Pancreas (tissue), 10 donors: ENCODE results near the gene ZNF384. TPM values are rescaled to one million over a fixed set of nuclear protein-coding genes. Genes with fewer than 3 reads are reported as not detected.

ENCODE experiments used
- ATAC-seq, 4 donors: fragments of 200-7000 bp; cut with Tn5 transposase; one replicate each; pipeline versions ENCODE4 v1.8.0 to v1.9.1; 2020; ENCODE audit warnings: mild to moderate bottlenecking in 4 of 4, moderate library complexity in 4 of 4
- DNase-seq, 6 donors: peaks; one replicate each; pipeline ENCODE4 v3.0.0-alpha.2; 2020
- FAIRE-seq: peaks from 2 replicates; lab custom pipeline; 2012; peaks lifted over from hg19 to GRCh38; lab: Jason Lieb, UNC
- H3K27ac ChIP-seq, 4 donors: fragments of 200-600 bp; sonication (generic); 1 replicate in 3 of 4; 2 replicates in 1 of 4; pipeline versions ENCODE4 v1.5.0 to v1.8.0; 2020
- H3K27me3 ChIP-seq, 4 donors: fragments of 200-600 bp; one replicate each; pipeline ENCODE4 v1.8.0; 2021
- H3K36me3 ChIP-seq, 3 donors: fragments of 200-600 bp; sonication (generic) in 1 of 3; one replicate each; pipeline versions ENCODE4 v1.5.0 to v1.8.0; 2020 to 2021
- H3K4me1 ChIP-seq, 3 donors: fragments of 200-600 bp; one replicate each; pipeline ENCODE4 v1.8.0; 2021
- H3K4me3 ChIP-seq, 4 donors: fragments of 200-600 bp; sonication (generic) in 2 of 4; one replicate each; pipeline versions ENCODE4 v1.5.0 to v1.8.0; 2020 to 2021
- H3K9me3 ChIP-seq, 4 donors: fragments of 200-600 bp; one replicate each; pipeline ENCODE4 v1.8.0; 2021
- CTCF ChIP-seq, 4 donors: fragments of 200-600 bp; sonication (generic) in 3 of 4; IDR thresholded peaks; one replicate each; pipeline versions ENCODE4 v1.5.0 to v1.8.0; 2021; ENCODE audit warnings: antibody characterized with exemption in 4 of 4
- WGBS, 2 donors: extraction: QIAGEN DNeasy Blood & Tissue Kit; methylation state at CpG; one replicate each; pipeline ENCODE4 v1.1.7; 2013; 5-methylcytosine and 5-hydroxymethylcytosine counted together
- intact Hi-C, 3 donors: fragments of 100-400 bp; cut with DNase I; formaldehyde crosslinking; loops; one replicate each; pipeline versions ENCODE4 v1.11.1 to v1.14.2; 2022
- polyA plus RNA-seq, 2 donors: library from polyadenylated mRNA; stranded (reverse); fragments of 200-250 nt; gene quantifications; one replicate each; pipeline ENCODE4 v1.2.3, GENCODE V29; 2013
- total RNA-seq, 6 donors: library from RNA; stranded (reverse); fragmentation: NEBNext Ultra II Directional in 4 of 6; extraction: Animal tissue kit (Norgen Biotek cat#: 25700) in 4 of 6; gene quantifications; one replicate each; pipeline versions ENCODE4 v1.2.1 to v1.2.4, GENCODE V29; 2021 to 2023
- donor health status: healthy with polysubstance abuse.
- donor health status: DM: no; HTN: no; CAD: no; lungs with moderate emphysema.
- donor health status: DM: no; HTN: no; CAD: no.
- donor health status: control.
- donor health status: control.
- donor health status: Bipolar disorder and iron deficiency.
- donor health status: DM: yes; HTN: yes; CAD: no.
- donor health status: DM: no; HTN: no; CAD: no.
- donor health status: DM: no; HTN: no; CAD: no.
- donor health status: DM: yes; HTN: yes; CAD: no.

ZNF384 gene
- total and polyA plus RNA-seq, 8 donors, result 20.4 to 36.7 (median 26.2) TPM

- Histone ChIP-seq H3K27ac (peak within 1 kb of the TSS in 1 of 4 donors; percentile 33), H3K36me3 (no peaks in the 10 kb centered on the region), H3K4me1 (no peaks in the 10 kb centered on the region), H3K4me3 (no peak within 1 kb of the TSS), H3K9me3 (no peaks in the 10 kb centered on the region), H3K27me3 (no peaks in the 10 kb centered on the region)
- FAIRE-seq (no peak), DNase-seq (no peak), ATAC-seq (peak in 3 of 4 donors; percentile 59 to 69 (median 67))
- WGBS, 2 donors, result 50 to 56% methylated on average over 18 of the region's 18 CpGs
- no peak for TF ChIP-seq CTCF (IDR thresholded peaks at IDR 0.05)
- intact Hi-C loops, result no loop called here
Measured at GRCh38 chr12:6635856-6636531, 53.2 kb downstream of the ZNF384 start, which contains the start of gene LPAR5. LPAR5 (minus strand) TSS chr12:6635959; CDS start chr12:6621248, 14,711 bp downstream.

GRCh38 chr12:6635375-6635855, 53.8 kb downstream of the ZNF384 start:
- no peaks in the 10 kb centered on the region for H3K9me3 ChIP-seq
- peak in 2 of 4 donors; percentile 5 to 21 for ATAC-seq
- TF ChIP-seq CTCF (IDR thresholded peaks at IDR 0.05), result no peak
- no peaks in the 10 kb centered on the region for H3K4me1 ChIP-seq
- 53 to 61% methylated on average over 5 of the region's 5 CpGs for WGBS, 2 donors
- no peaks in the 10 kb centered on the region for H3K27me3 ChIP-seq
- no peaks in the 10 kb centered on the region for H3K36me3 ChIP-seq
- no peak overlapping the region for H3K27ac ChIP-seq
- intact Hi-C loops, result no loop called here
- DNase-seq, result no peak
- no peak for FAIRE-seq
- no peak overlapping the region for H3K4me3 ChIP-seq

DNA sequence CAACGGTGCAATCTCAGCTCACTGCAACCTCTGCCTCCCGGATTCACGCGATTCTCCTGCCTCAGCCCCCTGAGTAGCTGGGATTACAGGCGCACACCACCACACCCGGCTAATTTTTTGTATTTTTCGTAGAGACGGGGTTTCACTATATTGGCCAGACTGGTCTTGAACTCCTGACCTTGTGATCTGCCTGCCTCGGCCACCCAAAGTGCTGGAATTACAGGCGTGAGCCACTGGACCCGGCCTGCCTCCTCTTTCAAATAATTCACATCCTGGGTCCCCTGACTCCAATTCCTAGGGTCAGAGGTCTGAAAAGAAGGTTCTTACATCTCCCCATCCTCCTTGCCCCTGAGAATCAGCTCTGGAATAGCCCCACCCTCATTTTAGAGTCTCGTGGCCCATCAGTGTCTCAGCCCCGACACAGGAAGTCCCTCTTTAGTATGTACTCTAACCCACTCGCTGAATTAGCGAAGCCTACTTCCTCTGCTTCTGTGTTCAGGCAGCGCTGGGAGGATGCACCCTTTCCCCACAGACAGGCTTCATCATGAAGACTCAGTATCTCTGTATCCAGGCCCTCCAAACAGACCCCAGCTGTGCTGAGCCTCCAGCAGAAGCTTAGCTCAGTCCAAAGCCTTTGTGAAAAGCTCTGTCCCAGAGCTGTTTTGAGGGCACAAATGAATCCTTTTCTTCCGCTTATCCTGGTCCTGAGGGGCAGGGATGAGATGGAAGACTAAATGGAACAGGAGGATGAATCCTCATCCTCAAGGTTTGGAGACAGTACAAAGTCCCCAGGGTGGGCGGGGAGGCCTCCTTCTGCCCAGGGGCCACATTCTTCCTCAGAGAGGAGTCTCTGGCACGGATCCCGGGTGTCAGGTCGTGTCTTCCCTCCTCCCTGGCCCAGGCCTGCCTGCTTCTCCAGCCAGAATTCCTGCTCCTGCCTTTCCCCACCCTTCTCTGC, 56.9 kb downstream of the ZNF384 start:
- DNase-seq (peak in 1 of 6 donors; percentile 22), ATAC-seq (peak in 3 of 4 donors; percentile 41 to 77 (median 57)), FAIRE-seq (no peak)
- no peaks in the 10 kb centered on the region for H3K4me1 ChIP-seq
- H3K27me3 ChIP-seq, result no peaks in the 10 kb centered on the region
- H3K36me3 ChIP-seq, result no peaks in the 10 kb centered on the region
- no peak overlapping the region for H3K4me3 ChIP-seq
- intact Hi-C loops, result no loop called here
- no peaks in the 10 kb centered on the region for H3K9me3 ChIP-seq
- WGBS, 2 donors, result 52 to 66% methylated on average over 21 of the region's 21 CpGs
- H3K27ac ChIP-seq, result peak overlapping the region in 2 of 4 donors; percentile 4 to 30
- TF ChIP-seq CTCF (IDR thresholded peaks at IDR 0.05), result no peak

DNA sequence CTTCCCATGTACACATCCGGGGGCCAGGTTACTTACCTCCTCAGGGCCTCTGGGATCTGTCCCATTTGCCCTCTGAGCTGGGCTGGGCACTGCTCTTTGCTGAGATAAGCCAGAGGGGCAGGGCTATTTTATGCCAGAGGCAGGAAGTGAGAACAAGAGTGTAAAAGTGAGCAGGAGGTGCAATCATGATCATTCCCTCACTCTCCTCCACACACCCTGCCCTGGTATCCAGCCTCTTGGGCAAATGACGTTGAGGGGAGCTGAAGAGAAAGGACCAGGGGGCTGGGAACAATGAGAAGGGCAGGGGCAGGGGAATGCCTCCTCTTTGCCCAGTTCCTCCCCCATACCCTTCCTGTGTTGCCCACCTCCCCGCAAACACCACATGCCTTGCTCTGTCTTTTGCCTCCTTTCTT, 57.6 kb downstream of the ZNF384 start:
- no peaks in the 10 kb centered on the region for H3K9me3 ChIP-seq
- ATAC-seq (peak in 2 of 4 donors; percentile 28 to 44), DNase-seq (peak in 1 of 6 donors; percentile 6), FAIRE-seq (no peak)
- no peaks in the 10 kb centered on the region for H3K4me1 ChIP-seq
- intact Hi-C loops, result no loop called here
- no peaks in the 10 kb centered on the region for H3K27me3 ChIP-seq
- no peak overlapping the region for H3K27ac ChIP-seq
- H3K36me3 ChIP-seq, result no peaks in the 10 kb centered on the region
- 39 to 61% methylated on average over 3 of the region's 3 CpGs for WGBS, 2 donors
- TF ChIP-seq CTCF (IDR thresholded peaks at IDR 0.05), result no peak
- no peak overlapping the region for H3K4me3 ChIP-seq
